HFF-Myc (cell line): ENCODE measurements around the gene GLYATL3.

Experiments
- DNase-seq: peaks from one replicate; pipeline ENCODE4 v3.0.0-alpha.2; 2011; ENCODE audit warnings: low read depth; ENCODE audit errors: extremely low read depth
- H3K4me3 ChIP-seq: replicated peaks from 2 replicates; pipeline ENCODE4 v1.5.1; 2011; ENCODE audit warnings: low read depth, mild to moderate bottlenecking, control low read depth, low read length
- TF ChIP-seq, protein P1 (sequence below): IDR thresholded peaks from 2 replicates; pipeline ENCODE4 v1.5.1; 2012; ENCODE audit warnings: mild to moderate bottlenecking, low read depth, low read length, control low read depth; ENCODE audit errors: missing control alignments

GLYATL3 gene

DNA sequence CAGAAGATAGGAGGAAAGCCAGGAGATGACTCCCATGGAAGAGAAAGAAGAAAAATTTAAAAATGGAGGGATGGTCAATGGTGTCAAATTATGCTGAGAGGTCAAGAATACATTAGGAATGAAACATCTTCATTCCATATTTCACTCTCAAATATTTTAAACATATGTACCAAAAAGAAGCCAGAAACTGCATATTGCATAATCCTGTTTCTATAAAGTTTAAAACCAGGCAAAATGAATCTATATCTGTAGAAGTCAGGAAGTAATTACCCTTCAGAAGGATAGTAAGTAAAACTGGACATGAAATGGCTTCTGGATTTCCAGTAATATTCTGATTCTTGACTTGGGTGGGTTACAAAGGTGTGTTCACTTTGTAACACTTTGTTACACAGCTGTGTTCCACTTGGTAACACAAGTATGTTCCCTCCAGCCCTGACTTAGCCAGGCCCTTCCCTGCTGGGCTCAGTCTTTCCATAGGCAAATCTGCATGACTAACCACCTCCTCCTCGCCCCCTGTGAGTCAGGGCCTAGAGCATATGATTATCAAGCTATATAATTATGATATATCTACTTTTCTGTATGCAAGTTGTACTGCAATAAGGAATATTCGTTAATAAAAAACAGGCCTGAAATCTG is 30.5 kb downstream of the GLYATL3 start:
- no peak for DNase-seq
- TF ChIP-seq, protein P1, sequence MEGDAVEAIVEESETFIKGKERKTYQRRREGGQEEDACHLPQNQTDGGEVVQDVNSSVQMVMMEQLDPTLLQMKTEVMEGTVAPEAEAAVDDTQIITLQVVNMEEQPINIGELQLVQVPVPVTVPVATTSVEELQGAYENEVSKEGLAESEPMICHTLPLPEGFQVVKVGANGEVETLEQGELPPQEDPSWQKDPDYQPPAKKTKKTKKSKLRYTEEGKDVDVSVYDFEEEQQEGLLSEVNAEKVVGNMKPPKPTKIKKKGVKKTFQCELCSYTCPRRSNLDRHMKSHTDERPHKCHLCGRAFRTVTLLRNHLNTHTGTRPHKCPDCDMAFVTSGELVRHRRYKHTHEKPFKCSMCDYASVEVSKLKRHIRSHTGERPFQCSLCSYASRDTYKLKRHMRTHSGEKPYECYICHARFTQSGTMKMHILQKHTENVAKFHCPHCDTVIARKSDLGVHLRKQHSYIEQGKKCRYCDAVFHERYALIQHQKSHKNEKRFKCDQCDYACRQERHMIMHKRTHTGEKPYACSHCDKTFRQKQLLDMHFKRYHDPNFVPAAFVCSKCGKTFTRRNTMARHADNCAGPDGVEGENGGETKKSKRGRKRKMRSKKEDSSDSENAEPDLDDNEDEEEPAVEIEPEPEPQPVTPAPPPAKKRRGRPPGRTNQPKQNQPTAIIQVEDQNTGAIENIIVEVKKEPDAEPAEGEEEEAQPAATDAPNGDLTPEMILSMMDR = no peak
- no peak overlapping the region for H3K4me3 ChIP-seq

DNA sequence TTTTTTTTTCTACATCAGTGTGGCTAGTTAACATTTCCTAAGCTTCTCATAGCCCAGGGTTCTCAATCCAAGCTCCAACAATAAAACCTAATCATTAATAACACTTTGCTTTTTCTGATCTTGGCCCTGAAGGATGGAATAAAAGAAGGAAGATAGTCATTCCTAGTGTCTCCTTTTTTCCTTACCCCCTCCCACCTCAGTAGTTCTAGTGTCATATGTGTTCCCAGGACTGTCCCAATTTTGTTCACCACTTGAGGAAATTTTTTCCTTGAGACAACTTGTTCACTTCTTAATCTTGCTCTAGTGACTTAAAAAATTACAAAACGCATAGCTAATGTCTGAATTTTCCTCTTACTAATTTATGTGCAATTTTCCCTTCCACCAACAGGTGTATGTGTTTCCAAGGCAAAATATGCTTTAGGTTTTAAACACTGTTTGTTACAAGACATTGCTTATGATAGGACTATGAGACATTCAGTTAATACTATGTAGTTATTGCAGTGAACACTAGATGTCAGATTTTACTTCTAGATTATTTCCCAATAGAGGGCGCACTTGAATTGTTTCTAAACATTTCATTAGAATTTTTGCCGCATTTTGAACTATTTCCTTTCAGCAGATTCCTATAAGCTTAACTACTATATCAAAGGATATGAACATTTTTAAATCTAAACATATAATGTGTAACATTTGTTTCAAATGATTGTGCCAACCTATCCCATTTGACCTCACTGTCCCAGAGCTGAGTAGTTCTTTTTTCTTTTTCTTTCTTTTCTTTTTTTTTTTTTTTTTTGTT is 32.2 kb downstream of the GLYATL3 start:
- TF ChIP-seq, protein P1 = peak; percentile 63
- no peak overlapping the region; the same call in 1 of the 2 replicates for H3K4me3 ChIP-seq
- DNase-seq = peak; percentile 66

GRCh38 chr6:49535795-49536194 is 36.1 kb downstream of the GLYATL3 start:
- no peak overlapping the region for H3K4me3 ChIP-seq
- no peak for DNase-seq
- TF ChIP-seq, protein P1 = no peak

GRCh38 chr6:49539102-49539501 is 39.4 kb downstream of the GLYATL3 start:
- TF ChIP-seq, protein P1 = no peak
- no peak overlapping the region for H3K4me3 ChIP-seq
- DNase-seq = no peak

DNA sequence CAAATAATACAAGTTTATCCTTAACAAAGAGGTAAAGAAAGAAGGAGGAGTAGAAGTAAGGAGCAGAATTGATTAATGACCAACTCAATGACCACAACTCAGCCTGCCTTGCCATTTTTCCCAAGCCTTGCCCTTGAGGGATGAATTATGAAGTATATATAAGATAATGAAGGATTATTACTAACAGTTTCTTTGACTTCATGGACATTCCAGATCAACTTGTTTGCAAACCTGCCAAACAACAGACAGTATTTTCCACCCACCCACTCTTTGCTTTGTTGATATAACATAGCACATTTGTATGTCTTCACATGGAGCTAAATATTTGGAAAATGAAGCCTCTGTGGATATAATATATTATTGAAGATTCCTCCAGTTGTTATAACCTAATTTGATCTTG is 40.9 kb downstream of the GLYATL3 start:
- TF ChIP-seq, protein P1 = no peak
- DNase-seq = no peak
- no peak overlapping the region for H3K4me3 ChIP-seq

GRCh38 chr6:49541210-49541724 is 41.5 kb downstream of the GLYATL3 start:
- DNase-seq = peak; percentile 83
- no peak overlapping the region for H3K4me3 ChIP-seq
- TF ChIP-seq, protein P1 = no peak
